Activated CD4-positive, alpha-beta memory T cell treated with anti-CD3 and anti-CD28 coated beads, Interleukin-2, amount 10 ng/mL, durations not matched to agents 7 days and 5 days (primary cell): ENCODE results near the gene MARVELD3. TPM values are rescaled to one million over a fixed set of nuclear protein-coding genes. Genes with fewer than 3 reads are reported as not detected.

Source experiments
- CTCF ChIA-PET: fragments of 350-600 bp; sonication (Branson Sonifier 250); formaldehyde crosslinking; loops from one replicate; lab custom pipeline; 2021; ENCODE audit warnings: antibody characterized with exemption, inconsistent platforms; lab: Charles Lee
- POLR2A ChIA-PET: fragments of 350-600 bp; sonication (Branson Sonifier 250); formaldehyde crosslinking; loops from one replicate; lab custom pipeline; 2021; ENCODE audit warnings: antibody characterized with exemption; lab: Charles Lee
- DNase-seq: peaks from one replicate; pipeline ENCODE4 v3.0.0-alpha.2; 2020
- H3K27ac Mint-ChIP-seq: one replicate; pipeline ENCODE4 v1.8.0; 2021; ENCODE audit warnings: mild to moderate bottlenecking, mixed read lengths
- H3K27me3 Mint-ChIP-seq: one replicate; pipeline ENCODE4 v1.8.0; 2021; ENCODE audit warnings: mixed read lengths
- H3K36me3 Mint-ChIP-seq: one replicate; pipeline ENCODE4 v1.8.0; 2021; ENCODE audit warnings: low read depth, mixed read lengths
- H3K4me1 Mint-ChIP-seq: one replicate; pipeline ENCODE4 v1.8.0; 2021; ENCODE audit warnings: mixed read lengths
- H3K4me3 Mint-ChIP-seq: one replicate; pipeline ENCODE4 v1.8.0; 2021; ENCODE audit warnings: mild to moderate bottlenecking, mixed read lengths
- H3K9me3 Mint-ChIP-seq: one replicate; pipeline ENCODE4 v1.8.0; 2021; ENCODE audit warnings: mixed read lengths
- total RNA-seq, 2 experiments: library from RNA; stranded (reverse); gene quantifications; one replicate each; pipeline ENCODE4 v1.2.3, GENCODE V29; 2021

The MARVELD3 gene
- total RNA-seq, 2 experiments from 2014 or later: 0.15 TPM

DNA sequence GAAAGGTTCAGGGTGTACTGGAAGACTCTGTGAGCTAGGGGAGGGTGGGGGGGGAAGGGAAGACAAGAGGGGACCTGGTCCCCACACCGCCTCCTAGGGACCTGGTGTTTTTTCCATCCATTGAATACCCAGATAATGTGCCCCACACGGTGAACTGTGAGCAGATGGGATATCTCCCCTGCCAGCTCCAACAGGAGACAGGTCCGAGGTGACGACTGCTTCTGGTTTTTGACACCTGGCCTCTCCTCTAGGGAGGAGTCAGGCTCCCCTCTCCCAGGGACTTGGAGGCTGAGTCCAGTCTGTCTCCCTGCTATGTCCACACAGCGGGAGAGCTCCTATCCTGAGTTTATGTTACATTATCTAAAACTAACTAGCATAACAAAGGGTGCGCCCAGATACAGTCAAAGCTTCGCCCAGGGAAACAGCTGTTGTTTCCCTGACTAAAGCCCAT, 1.8 kb downstream of the MARVELD3 start:
- Mint-ChIP-seq H3K9me3 (no peaks in the 10 kb centered on the region), H3K4me1 (peaks cover 11% of the 10 kb centered on the region), H3K36me3 (no peaks in the 10 kb centered on the region), H3K27me3 (peaks cover 12% of the 10 kb centered on the region), H3K27ac (no peak overlapping the region), H3K4me3 (no peak overlapping the region)
- POLR2A ChIA-PET: no interaction called here
- CTCF ChIA-PET: interaction anchor here (0.9 kb wide), 1 partner anchor 17 kb away, joined by 4 read pairs; no protein-coding TSS in a partner anchor
- no peak for DNase-seq

- H3K36me3 Mint-ChIP-seq: no peaks in the 10 kb centered on the region
- H3K4me3 Mint-ChIP-seq: no peak overlapping the region
- peaks cover 11% of the 10 kb centered on the region for H3K4me1 Mint-ChIP-seq
- H3K9me3 Mint-ChIP-seq: no peaks in the 10 kb centered on the region
- ChIA-PET CTCF (interaction anchor here (1.0 to 1.3 kb wide), 2 partner anchors 18 to 64 kb away, joined by 4 read pairs; no protein-coding TSS in a partner anchor), POLR2A (no interaction called here)
- H3K27ac Mint-ChIP-seq: no peak overlapping the region
- H3K27me3 Mint-ChIP-seq: peaks cover 12% of the 10 kb centered on the region
- no peak for DNase-seq
These were observed 2.8 kb downstream of the MARVELD3 start for GRCh38 chr16:71628810-71629209.

DNA sequence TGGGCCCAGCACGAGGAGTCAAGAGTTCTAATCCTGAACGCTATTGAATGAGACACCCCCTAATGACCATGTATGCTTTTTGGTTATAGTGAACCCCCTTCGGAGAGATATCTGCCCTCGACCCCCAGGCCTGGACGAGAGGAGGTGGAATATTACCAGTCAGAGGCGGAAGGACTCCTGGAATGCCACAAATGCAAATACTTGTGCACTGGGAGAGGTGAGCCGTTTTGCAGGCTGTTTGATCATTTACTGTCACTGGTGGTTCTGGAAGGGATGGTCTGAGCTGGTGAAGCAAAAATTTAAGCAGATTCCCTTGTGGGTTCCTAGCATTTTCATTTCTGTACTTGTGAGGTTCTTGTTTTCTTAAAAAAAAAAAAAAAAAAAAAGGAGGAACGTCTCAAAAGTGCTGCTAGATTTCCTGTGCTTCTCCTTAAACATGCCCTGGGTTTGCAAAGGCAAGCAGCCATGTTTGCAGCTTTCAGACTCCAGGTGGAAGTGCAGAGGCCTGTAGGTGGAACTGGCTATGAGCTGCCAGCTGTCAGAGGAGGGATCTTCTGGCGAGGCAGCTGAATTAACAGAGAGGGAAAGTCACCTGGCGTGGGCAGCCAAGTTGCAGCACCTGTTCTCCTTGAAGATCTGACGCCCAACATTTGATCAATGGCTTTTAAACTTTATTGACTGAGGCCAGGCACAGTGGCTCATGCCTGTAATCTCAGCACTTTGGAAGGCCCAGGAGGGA, 3.5 kb downstream of the MARVELD3 start:
- peaks cover 12% of the 10 kb centered on the region for H3K27me3 Mint-ChIP-seq
- peaks cover 11% of the 10 kb centered on the region for H3K4me1 Mint-ChIP-seq
- H3K9me3 Mint-ChIP-seq: no peaks in the 10 kb centered on the region
- H3K4me3 Mint-ChIP-seq: no peak overlapping the region
- CTCF ChIA-PET: interaction anchor here (1.0 to 1.3 kb wide), 2 partner anchors 18 to 65 kb away, joined by 4 read pairs; no protein-coding TSS in a partner anchor
- H3K27ac Mint-ChIP-seq: no peak overlapping the region
- POLR2A ChIA-PET: no interaction called here
- H3K36me3 Mint-ChIP-seq: no peaks in the 10 kb centered on the region
- DNase-seq: no peak

- H3K27me3 Mint-ChIP-seq: peaks cover 8% of the 10 kb centered on the region
- no peak for DNase-seq
- H3K4me3 Mint-ChIP-seq: no peak overlapping the region
- no peaks in the 10 kb centered on the region for H3K36me3 Mint-ChIP-seq
- no peaks in the 10 kb centered on the region for H3K9me3 Mint-ChIP-seq
- CTCF ChIA-PET: interaction anchor here (1.0 to 2.7 kb wide), 2 partner anchors 20 to 22 kb away, joined by 3 to 11 read pairs; no protein-coding TSS in a partner anchor
- H3K27ac Mint-ChIP-seq: no peak overlapping the region
- POLR2A ChIA-PET: no interaction called here
- peaks cover 10% of the 10 kb centered on the region for H3K4me1 Mint-ChIP-seq
These were observed 4.8 kb downstream of the MARVELD3 start for GRCh38 chr16:71630808-71631207.

- Mint-ChIP-seq H3K36me3 (no peaks in the 10 kb centered on the region), H3K27ac (no peak overlapping the region), H3K4me3 (no peak overlapping the region), H3K4me1 (peaks cover 8% of the 10 kb centered on the region), H3K9me3 (no peaks in the 10 kb centered on the region), H3K27me3 (peaks cover 6% of the 10 kb centered on the region)
- ChIA-PET CTCF (interaction anchor here (2.7 kb wide), 1 partner anchor 21 kb away, joined by 11 read pairs; no protein-coding TSS in a partner anchor), POLR2A (no interaction called here)
- DNase-seq: no peak
These were observed 5.8 kb downstream of the MARVELD3 start for GRCh38 chr16:71631776-71632175.

GRCh38 chr16:71635632-71636031, 9.6 kb downstream of the MARVELD3 start:
- CTCF ChIA-PET: no interaction called here
- no peaks in the 10 kb centered on the region for H3K4me1 Mint-ChIP-seq
- POLR2A ChIA-PET: no interaction called here
- peaks cover 2% of the 10 kb centered on the region for H3K27me3 Mint-ChIP-seq
- no peak for DNase-seq
- H3K9me3 Mint-ChIP-seq: no peaks in the 10 kb centered on the region
- H3K36me3 Mint-ChIP-seq: no peaks in the 10 kb centered on the region
- H3K27ac Mint-ChIP-seq: no peak overlapping the region
- no peak overlapping the region for H3K4me3 Mint-ChIP-seq

DNA sequence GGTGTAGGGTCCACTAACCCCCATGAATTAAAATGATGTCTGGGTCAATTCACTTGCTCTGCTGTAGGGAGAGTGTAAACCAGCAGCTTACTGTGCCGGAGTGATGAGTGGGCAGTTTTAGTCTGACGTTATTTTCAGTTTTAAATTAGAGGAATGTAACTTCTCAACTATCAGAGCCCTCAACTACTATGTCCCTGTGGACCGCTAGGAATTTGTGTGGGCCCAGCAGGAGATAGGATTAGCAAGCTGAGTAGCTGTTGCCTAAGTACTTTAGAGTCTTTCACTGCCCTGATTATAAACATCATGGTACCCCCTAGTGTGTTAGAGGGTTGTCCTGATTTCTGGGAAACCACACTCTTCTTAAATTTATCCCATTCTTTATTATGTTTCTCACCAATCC, 11.4 kb downstream of the MARVELD3 start:
- no peaks in the 10 kb centered on the region for H3K27me3 Mint-ChIP-seq
- no peaks in the 10 kb centered on the region for H3K4me1 Mint-ChIP-seq
- no peaks in the 10 kb centered on the region for H3K36me3 Mint-ChIP-seq
- H3K27ac Mint-ChIP-seq: no peak overlapping the region
- CTCF ChIA-PET: interaction anchor here (0.6 kb wide), 1 partner anchor 984 kb away, joined by 3 read pairs; no protein-coding TSS in a partner anchor
- POLR2A ChIA-PET: no interaction called here
- H3K9me3 Mint-ChIP-seq: no peaks in the 10 kb centered on the region
- H3K4me3 Mint-ChIP-seq: no peak overlapping the region
- DNase-seq: no peak

DNA sequence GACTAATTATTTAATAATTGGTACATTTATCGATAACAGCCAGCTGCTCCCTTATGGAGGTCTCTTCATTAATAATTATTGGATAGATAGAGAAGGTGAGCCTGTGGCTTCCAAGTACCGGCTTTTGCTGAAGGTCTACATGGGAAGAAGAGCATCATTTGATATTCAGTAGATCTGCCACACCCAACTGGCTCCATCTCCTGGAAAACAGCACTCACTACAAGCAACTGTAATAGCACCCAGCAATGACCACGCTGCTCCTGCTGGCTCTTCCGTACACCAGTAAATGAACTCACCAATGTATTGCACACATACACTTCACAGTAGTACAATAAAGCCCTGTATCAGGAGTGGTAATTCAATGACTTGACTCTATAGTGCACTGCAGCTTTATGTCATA, 19.5 kb downstream of the MARVELD3 start:
- H3K4me1 Mint-ChIP-seq: no peaks in the 10 kb centered on the region
- H3K27ac Mint-ChIP-seq: no peak overlapping the region
- no peaks in the 10 kb centered on the region for H3K9me3 Mint-ChIP-seq
- no peaks in the 10 kb centered on the region for H3K36me3 Mint-ChIP-seq
- no peaks in the 10 kb centered on the region for H3K27me3 Mint-ChIP-seq
- no peak for DNase-seq
- ChIA-PET CTCF (interaction anchor here (1.0 to 2.4 kb wide), 3 partner anchors 35 to 80 kb away, joined by 3 to 5 read pairs (median 3); no protein-coding TSS in a partner anchor), POLR2A (no interaction called here)
- H3K4me3 Mint-ChIP-seq: no peak overlapping the region

- Mint-ChIP-seq H3K4me3 (no peak overlapping the region), H3K9me3 (no peaks in the 10 kb centered on the region), H3K4me1 (no peaks in the 10 kb centered on the region), H3K27me3 (no peaks in the 10 kb centered on the region), H3K27ac (no peak overlapping the region), H3K36me3 (no peaks in the 10 kb centered on the region)
- no peak for DNase-seq
- ChIA-PET CTCF (no interaction called here), POLR2A (no interaction called here)
These were observed 21.4 kb downstream of the MARVELD3 start for GRCh38 chr16:71647391-71647790.

DNA sequence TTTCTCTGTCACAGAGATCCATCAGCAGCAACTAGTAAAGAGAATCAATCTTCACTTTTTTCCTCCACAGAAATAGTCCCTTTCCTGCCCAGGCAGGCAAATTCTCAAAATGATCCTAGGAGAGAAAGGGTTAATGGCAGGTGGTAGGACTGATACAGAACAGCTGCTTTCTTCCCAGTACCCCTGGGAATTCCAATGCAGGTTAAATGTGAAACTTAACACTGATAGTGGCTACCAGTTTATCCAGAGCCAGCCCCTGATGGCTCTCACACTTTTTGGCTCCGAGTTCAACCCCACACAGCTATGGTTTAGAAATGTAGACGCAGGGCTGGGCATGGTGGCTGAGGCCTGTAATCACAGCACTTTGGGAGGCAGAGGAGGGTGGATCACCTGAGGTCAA, 22.2 kb downstream of the MARVELD3 start:
- Mint-ChIP-seq H3K4me1 (no peaks in the 10 kb centered on the region), H3K27me3 (no peaks in the 10 kb centered on the region), H3K9me3 (no peaks in the 10 kb centered on the region), H3K27ac (no peak overlapping the region), H3K36me3 (no peaks in the 10 kb centered on the region), H3K4me3 (no peak overlapping the region)
- CTCF ChIA-PET: no interaction called here
- no peak for DNase-seq
- POLR2A ChIA-PET: no interaction called here

DNA sequence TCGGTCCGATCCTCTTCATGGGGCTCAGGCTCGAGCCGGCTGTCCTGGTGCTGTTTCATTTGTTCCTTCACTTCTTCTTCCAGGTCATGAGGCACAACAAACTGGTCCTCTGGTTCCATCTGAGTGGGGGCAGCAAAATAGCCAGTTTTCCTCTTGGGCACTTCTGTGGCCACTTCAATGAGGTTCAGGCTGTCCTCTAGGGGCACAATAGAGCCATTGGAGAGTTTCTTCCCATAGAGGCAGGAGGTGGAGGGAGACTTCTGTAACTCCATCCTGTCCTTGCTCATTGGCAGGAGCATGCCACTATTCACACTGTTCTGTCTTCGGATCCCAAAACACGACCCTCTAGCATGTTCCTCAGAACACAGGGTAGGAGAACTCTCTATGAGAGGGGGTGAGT, 22.9 kb downstream of the MARVELD3 start:
- no peak overlapping the region for H3K4me3 Mint-ChIP-seq
- DNase-seq: no peak
- H3K4me1 Mint-ChIP-seq: no peaks in the 10 kb centered on the region
- H3K9me3 Mint-ChIP-seq: no peaks in the 10 kb centered on the region
- ChIA-PET CTCF (no interaction called here), POLR2A (no interaction called here)
- H3K27ac Mint-ChIP-seq: no peak overlapping the region
- H3K27me3 Mint-ChIP-seq: no peaks in the 10 kb centered on the region
- no peaks in the 10 kb centered on the region for H3K36me3 Mint-ChIP-seq

- no peaks in the 10 kb centered on the region for H3K36me3 Mint-ChIP-seq
- no peaks in the 10 kb centered on the region for H3K27me3 Mint-ChIP-seq
- CTCF ChIA-PET: interaction anchor here (0.6 kb wide), 1 partner anchor 550 kb away, joined by 8 read pairs; no protein-coding TSS in a partner anchor
- H3K9me3 Mint-ChIP-seq: no peaks in the 10 kb centered on the region
- POLR2A ChIA-PET: no interaction called here
- H3K4me1 Mint-ChIP-seq: no peaks in the 10 kb centered on the region
- H3K4me3 Mint-ChIP-seq: no peak overlapping the region
- DNase-seq: no peak
- H3K27ac Mint-ChIP-seq: no peak overlapping the region
These were observed 23.7 kb downstream of the MARVELD3 start for GRCh38 chr16:71649704-71650103.

DNA sequence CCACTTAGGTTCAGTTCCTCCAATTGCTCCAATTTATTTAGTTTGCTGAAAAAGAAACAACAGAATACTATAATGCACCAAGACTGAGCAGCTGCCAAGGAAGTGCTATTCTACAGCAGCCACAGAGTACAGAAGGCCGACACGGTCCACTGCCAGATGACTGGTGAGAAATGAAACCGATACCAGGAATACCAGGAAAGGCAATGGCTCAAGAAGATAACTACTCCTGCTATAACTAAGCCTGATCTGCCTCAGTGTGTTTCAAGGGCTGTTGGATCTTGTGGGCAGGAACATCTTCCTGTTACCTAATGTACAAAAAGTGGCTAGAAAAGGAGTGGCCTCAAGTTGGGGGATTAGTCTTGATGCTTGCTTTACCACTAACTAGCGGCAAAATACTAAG, 32.8 kb downstream of the MARVELD3 start:
- no peaks in the 10 kb centered on the region for H3K9me3 Mint-ChIP-seq
- H3K4me1 Mint-ChIP-seq: peaks cover 6% of the 10 kb centered on the region
- DNase-seq: no peak
- peaks cover 10% of the 10 kb centered on the region for H3K36me3 Mint-ChIP-seq
- ChIA-PET CTCF (interaction anchor here (0.7 kb wide), 1 partner anchor 272 kb away, joined by 4 read pairs; no protein-coding TSS in a partner anchor), POLR2A (interaction anchor here (0.7 kb wide), 1 partner anchor 37 kb away, joined by 3 read pairs; no protein-coding TSS in a partner anchor)
- H3K27ac Mint-ChIP-seq: no peak overlapping the region
- no peak overlapping the region for H3K4me3 Mint-ChIP-seq
- H3K27me3 Mint-ChIP-seq: no peaks in the 10 kb centered on the region
